HepG2 (cell line): ENCODE data around the gene POLN. TPM values are rescaled to one million over a fixed set of nuclear protein-coding genes. Genes with fewer than 3 reads are reported as not detected.

ENCODE experiments used
- ATF7 ChIP-seq, 2 experiments: fragments of 450-650 bp in 1 of 2; sonication (generic) in 1 of 2; formaldehyde crosslinking in 1 of 2; IDR thresholded peaks; 2 replicates each; pipeline versions ENCODE4 v1.4.0 to v1.6.1; 2016 to 2020; ENCODE audit warnings: antibody characterized with exemption in 1 of 2, mild to moderate bottlenecking in 1 of 2, missing genetic modification reagents in 1 of 2
- ISX ChIP-seq: sonication (generic); formaldehyde crosslinking; conservative IDR thresholded peaks from 2 replicates; pipeline ENCODE4 v1.5.0; 2020; ENCODE audit warnings: missing genetic modification reagents
- NFIC ChIP-seq: IDR thresholded peaks from 2 replicates; pipeline ENCODE4 v1.6.1; 2012; ENCODE audit warnings: mild to moderate bottlenecking, low read length, inconsistent platforms
- SYNCRIP ChIP-seq: fragments of 200-400 bp; formaldehyde crosslinking; IDR thresholded peaks from 2 replicates; pipeline ENCODE4 v1.6.1; 2018; ENCODE audit warnings: mild to moderate bottlenecking, low read depth, low read length; ENCODE audit not compliant: insufficient read depth
- TBX3 ChIP-seq: fragments of 450-650 bp; IDR thresholded peaks from 2 replicates; pipeline ENCODE4 v1.6.1; 2017; ENCODE audit warnings: antibody characterized with exemption, mild to moderate bottlenecking, inconsistent platforms, borderline replicate concordance
- XBP1 ChIP-seq: sonication (generic); formaldehyde crosslinking; IDR thresholded peaks from 2 replicates; pipeline ENCODE4 v1.5.0; 2020; ENCODE audit warnings: missing genetic modification reagents
- ZNF20 ChIP-seq: sonication (generic); formaldehyde crosslinking; IDR thresholded peaks from 2 replicates; pipeline ENCODE4 v1.4.0; 2020; ENCODE audit warnings: mild to moderate bottlenecking, moderate library complexity, missing genetic modification reagents
- ZNF253 ChIP-seq: sonication (generic); formaldehyde crosslinking; IDR thresholded peaks from 2 replicates; pipeline ENCODE4 v1.8.0; 2022; ENCODE audit warnings: mild to moderate bottlenecking, missing genetic modification reagents, borderline replicate concordance
- ZNF430 ChIP-seq: sonication (generic); formaldehyde crosslinking; IDR thresholded peaks from 2 replicates; pipeline ENCODE4 v1.9.0; 2021; ENCODE audit warnings: mild to moderate bottlenecking, missing genetic modification reagents
- ZNF512B ChIP-seq: sonication (generic); formaldehyde crosslinking; IDR thresholded peaks from 2 replicates; pipeline ENCODE4 v1.5.1; 2020; ENCODE audit warnings: missing genetic modification reagents, mild to moderate bottlenecking, borderline replicate concordance
- polyA plus RNA-seq, 8 experiments: library from polyadenylated mRNA; depleted of rRNA in 3 of 8; stranded (reverse) in 7 of 8; unstranded in 1 of 8; fragments of >200 nt; fragmentation: Illumina TruSeq in 4 of 8; extraction: Trizol in 4 of 8; gene quantifications; 2 replicates each; pipeline versions ENCODE4 v1.2.1 to v1.2.3, GENCODE V29; 2011 to 2016; ENCODE audit warnings: low read depth in 4 of 8, missing spikeins in 1 of 8, mixed read lengths in 1 of 8; ENCODE audit not compliant: insufficient read depth in 1 of 8
- total RNA-seq, 5 experiments: library from RNA; depleted of rRNA; stranded (reverse); fragments of >200 nt; fragmentation: Illumina TruSeq; extraction: Trizol; gene quantifications; 2 replicates each; pipeline ENCODE4 v1.2.3, GENCODE V29; 2016; ENCODE audit warnings: low read depth in 1 of 5
- TF ChIP-seq, protein P1 (sequence below): sonication (generic); formaldehyde crosslinking; IDR thresholded peaks from 2 replicates; pipeline ENCODE4 v1.4.0; 2020; ENCODE audit warnings: missing genetic modification reagents
- TF ChIP-seq, protein P2 (sequence below): sonication (generic); formaldehyde crosslinking; IDR thresholded peaks from 2 replicates; pipeline ENCODE4 v1.4.0; 2020; ENCODE audit warnings: missing genetic modification reagents, borderline replicate concordance
- TF ChIP-seq, protein P3 (sequence below): sonication (generic); formaldehyde crosslinking; IDR thresholded peaks from 2 replicates; pipeline ENCODE4 v1.9.0; 2021; ENCODE audit warnings: missing genetic modification reagents, mild to moderate bottlenecking, borderline replicate concordance
- TF ChIP-seq, protein P4 (sequence below): sonication (generic); formaldehyde crosslinking; IDR thresholded peaks from 2 replicates; pipeline ENCODE4 v1.9.0; 2021; ENCODE audit warnings: missing genetic modification reagents, borderline replicate concordance

Gene POLN
- total and polyA plus RNA-seq, 2 of the 13 experiments (the other 11 are each of a cell fraction or from before 2014, with no cell fraction given): 0.93 to 1.5 TPM

GRCh38 chr4:2172627-2173231 is 69.2 kb downstream of the POLN start (continued):
- TF ChIP-seq, protein P1, sequence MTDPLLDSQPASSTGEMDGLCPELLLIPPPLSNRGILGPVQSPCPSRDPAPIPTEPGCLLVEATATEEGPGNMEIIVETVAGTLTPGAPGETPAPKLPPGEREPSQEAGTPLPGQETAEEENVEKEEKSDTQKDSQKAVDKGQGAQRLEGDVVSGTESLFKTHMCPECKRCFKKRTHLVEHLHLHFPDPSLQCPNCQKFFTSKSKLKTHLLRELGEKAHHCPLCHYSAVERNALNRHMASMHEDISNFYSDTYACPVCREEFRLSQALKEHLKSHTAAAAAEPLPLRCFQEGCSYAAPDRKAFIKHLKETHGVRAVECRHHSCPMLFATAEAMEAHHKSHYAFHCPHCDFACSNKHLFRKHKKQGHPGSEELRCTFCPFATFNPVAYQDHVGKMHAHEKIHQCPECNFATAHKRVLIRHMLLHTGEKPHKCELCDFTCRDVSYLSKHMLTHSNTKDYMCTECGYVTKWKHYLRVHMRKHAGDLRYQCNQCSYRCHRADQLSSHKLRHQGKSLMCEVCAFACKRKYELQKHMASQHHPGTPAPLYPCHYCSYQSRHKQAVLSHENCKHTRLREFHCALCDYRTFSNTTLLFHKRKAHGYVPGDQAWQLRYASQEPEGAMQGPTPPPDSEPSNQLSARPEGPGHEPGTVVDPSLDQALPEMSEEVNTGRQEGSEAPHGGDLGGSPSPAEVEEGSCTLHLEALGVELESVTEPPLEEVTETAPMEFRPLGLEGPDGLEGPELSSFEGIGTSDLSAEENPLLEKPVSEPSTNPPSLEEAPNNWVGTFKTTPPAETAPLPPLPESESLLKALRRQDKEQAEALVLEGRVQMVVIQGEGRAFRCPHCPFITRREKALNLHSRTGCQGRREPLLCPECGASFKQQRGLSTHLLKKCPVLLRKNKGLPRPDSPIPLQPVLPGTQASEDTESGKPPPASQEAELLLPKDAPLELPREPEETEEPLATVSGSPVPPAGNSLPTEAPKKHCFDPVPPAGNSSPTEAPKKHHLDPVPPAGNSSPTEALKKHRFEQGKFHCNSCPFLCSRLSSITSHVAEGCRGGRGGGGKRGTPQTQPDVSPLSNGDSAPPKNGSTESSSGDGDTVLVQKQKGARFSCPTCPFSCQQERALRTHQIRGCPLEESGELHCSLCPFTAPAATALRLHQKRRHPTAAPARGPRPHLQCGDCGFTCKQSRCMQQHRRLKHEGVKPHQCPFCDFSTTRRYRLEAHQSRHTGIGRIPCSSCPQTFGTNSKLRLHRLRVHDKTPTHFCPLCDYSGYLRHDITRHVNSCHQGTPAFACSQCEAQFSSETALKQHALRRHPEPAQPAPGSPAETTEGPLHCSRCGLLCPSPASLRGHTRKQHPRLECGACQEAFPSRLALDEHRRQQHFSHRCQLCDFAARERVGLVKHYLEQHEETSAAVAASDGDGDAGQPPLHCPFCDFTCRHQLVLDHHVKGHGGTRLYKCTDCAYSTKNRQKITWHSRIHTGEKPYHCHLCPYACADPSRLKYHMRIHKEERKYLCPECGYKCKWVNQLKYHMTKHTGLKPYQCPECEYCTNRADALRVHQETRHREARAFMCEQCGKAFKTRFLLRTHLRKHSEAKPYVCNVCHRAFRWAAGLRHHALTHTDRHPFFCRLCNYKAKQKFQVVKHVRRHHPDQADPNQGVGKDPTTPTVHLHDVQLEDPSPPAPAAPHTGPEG (CRISPR knock-in tag): no peak
- TF ChIP-seq ZNF512B (CRISPR knock-in tag) (0 out of 2 replicates have a peak, but pooled peaks have one; percentile 34), TBX3 (no peak), ZNF253 (CRISPR knock-in tag) (no peak), ZNF20 (CRISPR knock-in tag) (no peak), ZNF430 (CRISPR knock-in tag) (no peak), XBP1 (CRISPR knock-in tag) (no peak), SYNCRIP (no peak), ISX (CRISPR knock-in tag) (no peak), NFIC (peak; percentile 43; the same call in 1 of the 2 replicates), ATF7 (IDR thresholded peaks at IDR 0.05) (no peak), ATF7 (CRISPR knock-in tag; IDR thresholded peaks at IDR 0.05) (no peak)
- TF ChIP-seq, protein P2, sequence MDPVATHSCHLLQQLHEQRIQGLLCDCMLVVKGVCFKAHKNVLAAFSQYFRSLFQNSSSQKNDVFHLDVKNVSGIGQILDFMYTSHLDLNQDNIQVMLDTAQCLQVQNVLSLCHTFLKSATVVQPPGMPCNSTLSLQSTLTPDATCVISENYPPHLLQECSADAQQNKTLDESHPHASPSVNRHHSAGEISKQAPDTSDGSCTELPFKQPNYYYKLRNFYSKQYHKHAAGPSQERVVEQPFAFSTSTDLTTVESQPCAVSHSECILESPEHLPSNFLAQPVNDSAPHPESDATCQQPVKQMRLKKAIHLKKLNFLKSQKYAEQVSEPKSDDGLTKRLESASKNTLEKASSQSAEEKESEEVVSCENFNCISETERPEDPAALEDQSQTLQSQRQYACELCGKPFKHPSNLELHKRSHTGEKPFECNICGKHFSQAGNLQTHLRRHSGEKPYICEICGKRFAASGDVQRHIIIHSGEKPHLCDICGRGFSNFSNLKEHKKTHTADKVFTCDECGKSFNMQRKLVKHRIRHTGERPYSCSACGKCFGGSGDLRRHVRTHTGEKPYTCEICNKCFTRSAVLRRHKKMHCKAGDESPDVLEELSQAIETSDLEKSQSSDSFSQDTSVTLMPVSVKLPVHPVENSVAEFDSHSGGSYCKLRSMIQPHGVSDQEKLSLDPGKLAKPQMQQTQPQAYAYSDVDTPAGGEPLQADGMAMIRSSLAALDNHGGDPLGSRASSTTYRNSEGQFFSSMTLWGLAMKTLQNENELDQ: no peak
- TF ChIP-seq, protein P3, sequence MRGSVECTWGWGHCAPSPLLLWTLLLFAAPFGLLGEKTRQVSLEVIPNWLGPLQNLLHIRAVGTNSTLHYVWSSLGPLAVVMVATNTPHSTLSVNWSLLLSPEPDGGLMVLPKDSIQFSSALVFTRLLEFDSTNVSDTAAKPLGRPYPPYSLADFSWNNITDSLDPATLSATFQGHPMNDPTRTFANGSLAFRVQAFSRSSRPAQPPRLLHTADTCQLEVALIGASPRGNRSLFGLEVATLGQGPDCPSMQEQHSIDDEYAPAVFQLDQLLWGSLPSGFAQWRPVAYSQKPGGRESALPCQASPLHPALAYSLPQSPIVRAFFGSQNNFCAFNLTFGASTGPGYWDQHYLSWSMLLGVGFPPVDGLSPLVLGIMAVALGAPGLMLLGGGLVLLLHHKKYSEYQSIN (CRISPR knock-in tag): no peak
- TF ChIP-seq, protein P4, sequence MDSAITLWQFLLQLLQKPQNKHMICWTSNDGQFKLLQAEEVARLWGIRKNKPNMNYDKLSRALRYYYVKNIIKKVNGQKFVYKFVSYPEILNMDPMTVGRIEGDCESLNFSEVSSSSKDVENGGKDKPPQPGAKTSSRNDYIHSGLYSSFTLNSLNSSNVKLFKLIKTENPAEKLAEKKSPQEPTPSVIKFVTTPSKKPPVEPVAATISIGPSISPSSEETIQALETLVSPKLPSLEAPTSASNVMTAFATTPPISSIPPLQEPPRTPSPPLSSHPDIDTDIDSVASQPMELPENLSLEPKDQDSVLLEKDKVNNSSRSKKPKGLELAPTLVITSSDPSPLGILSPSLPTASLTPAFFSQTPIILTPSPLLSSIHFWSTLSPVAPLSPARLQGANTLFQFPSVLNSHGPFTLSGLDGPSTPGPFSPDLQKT: no peak
